Smooth muscle cell of the brain vasculature (primary cell): ENCODE measurements around the gene NCOA6.

Experiments
- DNase-seq: peaks from one replicate; pipeline ENCODE4 v3.0.0-alpha.2; 2012; ENCODE audit warnings: low read depth, low spot score

Gene NCOA6

DNA sequence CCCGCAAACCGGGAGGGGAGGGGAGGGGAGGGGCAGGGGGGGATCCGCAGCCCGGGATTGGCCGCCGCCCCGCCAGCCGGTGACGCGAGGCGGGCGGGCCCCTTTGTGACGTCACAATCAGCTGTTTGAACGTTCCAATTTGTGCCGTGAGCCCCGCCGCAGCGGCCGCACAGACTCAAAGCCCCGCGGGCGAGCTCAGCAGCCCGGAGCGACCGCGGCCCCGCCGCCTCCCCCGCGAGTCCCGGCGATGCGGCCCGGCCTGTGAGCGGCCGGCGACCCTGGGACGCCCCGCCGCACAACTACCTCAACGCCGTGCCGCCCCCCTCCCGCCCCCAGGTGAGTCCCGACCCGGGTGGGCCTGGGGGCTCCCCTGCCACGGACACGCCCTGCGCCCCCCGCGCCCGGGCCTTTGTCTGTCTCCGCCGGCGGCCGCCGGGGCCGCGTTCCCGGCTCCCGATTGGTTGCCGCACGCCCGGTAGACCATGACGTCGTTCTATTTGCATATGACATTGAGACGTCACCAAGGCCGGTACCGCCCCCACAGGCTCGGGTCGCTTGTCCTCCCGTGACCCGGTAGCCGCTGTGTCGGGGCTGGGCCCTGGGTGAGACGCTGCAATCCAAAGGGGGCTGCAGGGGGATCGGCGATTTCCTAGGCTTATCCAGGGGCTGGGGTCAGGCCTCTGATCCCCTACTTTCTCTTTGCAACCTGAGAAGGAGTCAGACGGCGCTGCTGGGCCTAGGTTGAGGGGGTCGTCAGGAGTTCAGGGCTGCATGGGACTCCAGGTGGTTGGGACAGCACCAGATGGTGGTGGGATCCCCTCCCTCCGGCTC lies 121.1 kb downstream of the NCOA6 start, which contains the start of gene TP53INP2:
TP53INP2 (plus strand) TSS at position 168 of the 831 bp plus-strand sequence. CDS start 4,396 bp downstream, outside the sequence.
- peak; percentile 71 for DNase-seq

DNA sequence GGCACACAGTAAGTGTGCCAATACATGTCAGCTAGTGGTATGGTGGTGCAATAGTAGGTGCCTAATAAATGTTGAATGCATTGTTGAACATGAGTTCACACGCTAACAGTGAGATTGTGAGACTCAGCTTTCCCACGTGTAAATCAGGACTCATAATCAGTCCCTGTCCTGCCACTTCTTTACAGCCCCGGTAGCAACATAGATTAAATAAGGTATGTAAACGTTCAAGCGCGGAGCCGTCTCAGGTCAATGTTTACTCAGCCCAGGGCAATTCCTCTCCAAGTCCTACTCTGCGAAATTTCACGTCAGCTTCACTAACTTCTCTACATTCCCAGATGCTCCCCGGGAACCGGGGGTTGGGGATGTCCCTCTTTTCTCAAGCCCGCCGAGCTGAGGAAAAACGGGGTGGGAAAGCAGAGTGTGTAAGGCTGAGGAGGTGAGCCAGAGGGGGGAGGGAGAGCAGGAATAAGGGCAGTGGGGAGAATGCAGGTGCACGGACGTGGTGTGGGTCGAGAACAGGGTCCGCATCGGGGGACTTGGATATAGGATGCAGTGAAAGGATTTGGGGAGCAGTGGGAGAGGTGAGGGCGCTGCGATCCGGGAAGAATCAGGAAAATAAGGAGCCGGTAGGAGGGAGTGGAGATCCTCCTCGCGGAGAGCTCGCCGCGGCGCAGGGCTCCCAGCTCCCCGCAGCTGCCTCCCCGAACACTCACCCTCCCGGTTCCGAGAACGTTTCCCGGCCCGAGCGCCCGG lies 121.9 kb downstream of the NCOA6 start:
- no peak for DNase-seq

- no peak for DNase-seq
Measured at GRCh38 chr20:34703061-34703423, 122.4 kb downstream of the NCOA6 start.

- no peak for DNase-seq
Measured at GRCh38 chr20:34701405-34702085, 123.9 kb downstream of the NCOA6 start.

DNA sequence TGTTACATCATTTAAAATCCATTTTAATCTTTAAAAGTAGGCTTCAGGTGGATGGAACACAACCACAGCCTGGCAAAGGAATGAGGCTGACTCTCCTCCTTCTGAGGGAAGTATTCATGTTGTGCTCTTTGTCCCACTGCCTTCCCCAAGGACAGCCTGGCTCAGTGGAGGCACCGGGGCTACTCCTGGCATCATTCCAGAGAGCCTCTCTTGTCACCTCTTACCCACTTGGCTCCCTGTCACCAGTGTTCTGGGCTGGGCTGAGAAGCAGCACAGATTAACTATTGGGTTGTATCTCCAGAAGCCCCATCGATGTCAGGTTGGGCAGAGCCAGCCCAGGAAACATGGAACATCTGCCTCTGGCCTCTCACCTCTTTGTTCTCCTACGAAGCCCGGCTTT lies 132.0 kb downstream of the NCOA6 start:
- DNase-seq, result no peak

DNA sequence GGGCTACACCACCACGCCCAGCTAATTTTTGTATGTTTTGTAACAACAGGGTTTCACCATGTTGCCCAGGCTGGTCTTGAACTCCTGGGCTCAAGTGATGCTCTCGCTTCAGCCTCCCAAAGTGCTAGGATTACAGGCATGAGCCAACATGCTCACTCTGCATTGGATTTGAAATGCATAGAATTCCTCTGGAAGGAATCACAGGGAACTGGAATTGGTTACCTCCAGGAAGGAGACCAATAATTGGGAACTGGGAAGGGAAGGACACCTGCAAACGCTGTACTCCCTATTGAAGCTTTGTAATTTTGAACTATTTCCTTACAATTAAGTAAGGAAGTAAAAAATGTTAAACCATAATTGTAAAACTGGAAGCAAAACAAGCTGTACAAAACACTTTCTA lies 133.6 kb downstream of the NCOA6 start:
- DNase-seq, result no peak

- no peak for DNase-seq
Measured at GRCh38 chr20:34689486-34689885, 136.0 kb downstream of the NCOA6 start.

DNA sequence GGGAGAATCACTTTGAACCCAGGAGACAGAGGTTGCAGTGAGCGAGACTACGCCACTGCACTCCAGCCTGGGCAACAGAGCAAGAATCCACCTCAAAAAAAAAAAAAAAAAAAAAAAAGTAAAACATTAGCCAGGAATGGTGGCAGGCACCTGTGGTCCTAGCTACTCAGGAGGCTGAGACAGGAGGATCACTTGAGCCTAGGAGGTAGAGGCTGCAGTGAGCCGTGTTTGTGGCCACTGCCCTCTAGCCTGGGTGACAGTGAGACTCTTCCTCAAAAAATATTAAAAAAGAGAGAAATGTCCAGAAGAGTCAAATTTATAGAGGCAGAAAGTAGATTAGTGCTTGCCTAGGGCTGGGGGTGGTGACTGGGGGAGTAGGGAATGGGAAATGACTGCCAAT lies 141.8 kb downstream of the NCOA6 start:
- DNase-seq, result no peak

DNA sequence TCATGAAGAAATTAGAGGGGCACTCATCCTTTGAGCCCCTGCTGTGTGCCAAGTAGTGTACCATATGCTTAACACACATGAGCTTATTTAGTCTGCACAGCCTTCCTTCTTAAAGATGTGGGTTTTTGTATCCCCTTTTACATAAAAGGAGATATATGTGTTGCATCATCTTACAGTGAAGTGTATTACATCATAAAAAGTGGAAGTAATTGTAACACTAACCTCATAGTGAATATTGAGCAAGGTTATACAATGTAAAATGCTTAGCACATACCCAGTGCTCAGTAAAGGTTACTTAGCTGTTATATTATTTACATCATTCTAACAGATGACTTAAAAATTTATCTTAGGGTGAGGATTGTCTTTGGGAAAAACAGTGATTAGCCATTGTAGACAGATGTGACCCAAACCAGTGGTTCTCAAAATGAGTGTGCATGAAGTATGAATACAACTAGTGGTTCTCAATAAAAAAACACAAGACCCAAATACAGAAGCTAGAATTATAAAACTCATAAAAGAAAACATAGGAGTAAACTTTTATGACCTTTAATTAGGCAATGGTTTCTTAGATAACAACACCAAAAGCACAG lies 144.8 kb downstream of the NCOA6 start:
- no peak for DNase-seq

DNA sequence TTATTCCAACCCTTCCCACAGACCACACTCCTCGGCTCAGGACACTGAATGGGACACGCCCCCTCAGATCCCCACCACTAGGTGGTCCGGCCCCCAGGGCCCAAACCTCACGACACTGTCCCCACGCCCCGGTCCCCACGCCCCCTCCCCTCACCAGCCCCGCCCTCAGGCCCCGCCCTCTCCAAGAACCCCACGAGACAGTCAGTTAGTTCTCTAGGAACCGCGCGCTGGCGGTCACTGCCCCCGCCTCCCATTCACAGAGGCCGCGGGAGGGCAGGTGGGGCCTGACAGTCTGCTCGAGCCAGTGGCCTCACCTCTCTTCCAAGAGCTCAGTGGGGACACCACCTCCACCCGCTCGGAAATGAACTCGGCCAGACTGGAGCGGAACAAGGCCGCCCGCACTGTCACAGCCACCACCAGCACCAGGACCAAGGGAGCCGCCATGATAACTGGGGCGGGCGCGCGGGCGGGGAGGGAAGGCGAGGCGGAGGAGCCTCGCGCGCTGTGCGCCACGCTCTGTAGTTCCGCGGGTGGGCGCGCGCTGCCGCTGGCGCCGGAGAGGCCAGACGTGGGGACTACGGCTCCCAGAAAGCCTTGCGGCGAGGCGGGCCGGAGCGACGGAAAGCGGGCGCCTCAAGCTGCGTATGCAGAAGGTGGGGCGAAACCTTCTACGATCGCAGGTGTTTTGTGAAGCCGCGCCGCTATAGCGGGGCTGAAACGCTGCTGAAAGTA lies 148.6 kb downstream of the NCOA6 start, which contains the start of gene PIGU:
PIGU (minus strand) TSS at position 451 of the 732 bp plus-strand sequence; CDS start at position 444, 7 bp downstream.
- peak; percentile 85 for DNase-seq

- peak; percentile 1 for DNase-seq
Measured at GRCh38 chr20:34675993-34676641, 149.3 kb downstream of the NCOA6 start.

GRCh38 chr20:34675561-34675960 lies 149.9 kb downstream of the NCOA6 start:
- no peak for DNase-seq

DNA sequence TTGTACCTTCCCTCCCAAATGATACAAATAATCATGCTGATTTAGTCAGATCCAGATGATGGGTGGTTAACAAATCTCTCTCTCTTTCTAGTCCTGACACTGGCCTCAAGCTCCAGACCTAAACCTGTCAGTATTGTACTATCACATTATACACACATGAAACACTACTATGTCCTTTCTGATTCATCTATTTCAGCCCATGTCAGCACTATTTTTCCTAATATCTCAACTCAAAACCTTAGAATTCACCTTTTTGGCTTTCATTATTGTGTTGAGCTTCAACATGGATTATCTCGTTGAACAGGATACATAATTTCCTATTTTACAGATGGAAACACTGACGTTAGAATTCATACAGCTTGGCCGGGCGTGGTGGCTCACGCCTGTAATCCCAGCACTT lies 152.0 kb downstream of the NCOA6 start:
- no peak for DNase-seq

- no peak for DNase-seq
Measured at GRCh38 chr20:34669094-34669493, 156.4 kb downstream of the NCOA6 start.
